Fibroblast of the aortic adventitia (primary cell): ENCODE data around the gene CFAP61. TPM values are rescaled to one million over a fixed set of nuclear protein-coding genes. Genes with fewer than 3 reads are reported as not detected.

ENCODE experiments used
- DNase-seq: peaks from one replicate; pipeline ENCODE4 v3.0.0-alpha.2; 2010; ENCODE audit warnings: low read depth
- H3K4me3 ChIP-seq: 2 replicates; pipeline ENCODE4 v1.5.1; 2011; ENCODE audit warnings: low read depth, mild to moderate bottlenecking, control low read depth, low read length, moderate library complexity
- CTCF ChIP-seq: IDR thresholded peaks from 2 replicates; pipeline ENCODE4 v1.5.1; 2011; ENCODE audit warnings: mild to moderate bottlenecking, low read length, control low read depth, inconsistent platforms; ENCODE audit not compliant: insufficient read depth
- small RNA-seq: library from RNA; depleted of rRNA; stranded (forward); fragments of <200 nt; gene quantifications from one replicate; pipeline ENCODE3, GENCODE V24; 2012
- total RNA-seq: library from RNA; depleted of rRNA; stranded (reverse); fragments of >200 nt; gene quantifications from 2 replicates; pipeline ENCODE4 v1.2.3, GENCODE V29; 2012; ENCODE audit warnings: low replicate concordance

Gene CFAP61
- total RNA-seq, 1 donor: 0.18 TPM

DNA sequence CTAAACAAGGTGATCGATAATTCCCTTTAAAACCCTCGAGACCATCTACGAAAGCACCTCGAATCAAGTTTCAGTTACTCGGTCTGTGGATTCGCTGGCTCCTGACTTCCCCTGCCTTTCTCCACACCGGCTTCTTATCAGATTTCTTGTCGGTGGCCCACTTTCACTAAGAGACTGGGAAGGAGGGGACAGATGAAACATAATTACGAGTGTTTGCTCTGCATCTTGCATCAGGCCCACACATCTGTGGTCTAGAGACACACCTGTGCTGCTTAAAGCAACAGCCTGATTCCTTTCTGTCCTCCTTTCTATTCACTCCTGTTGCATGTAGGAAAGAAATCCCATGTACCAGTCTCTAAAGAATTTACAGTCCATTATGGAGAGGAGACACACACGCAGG is 353.3 kb downstream of the CFAP61 start:
- DNase-seq: no peak
- TF ChIP-seq CTCF: no peak
- no peak overlapping the region for H3K4me3 ChIP-seq

- no peak overlapping the region for H3K4me3 ChIP-seq
- TF ChIP-seq CTCF: no peak
- no peak for DNase-seq
These were observed 354.0 kb downstream of the CFAP61 start for GRCh38 chr20:20406306-20406705.

DNA sequence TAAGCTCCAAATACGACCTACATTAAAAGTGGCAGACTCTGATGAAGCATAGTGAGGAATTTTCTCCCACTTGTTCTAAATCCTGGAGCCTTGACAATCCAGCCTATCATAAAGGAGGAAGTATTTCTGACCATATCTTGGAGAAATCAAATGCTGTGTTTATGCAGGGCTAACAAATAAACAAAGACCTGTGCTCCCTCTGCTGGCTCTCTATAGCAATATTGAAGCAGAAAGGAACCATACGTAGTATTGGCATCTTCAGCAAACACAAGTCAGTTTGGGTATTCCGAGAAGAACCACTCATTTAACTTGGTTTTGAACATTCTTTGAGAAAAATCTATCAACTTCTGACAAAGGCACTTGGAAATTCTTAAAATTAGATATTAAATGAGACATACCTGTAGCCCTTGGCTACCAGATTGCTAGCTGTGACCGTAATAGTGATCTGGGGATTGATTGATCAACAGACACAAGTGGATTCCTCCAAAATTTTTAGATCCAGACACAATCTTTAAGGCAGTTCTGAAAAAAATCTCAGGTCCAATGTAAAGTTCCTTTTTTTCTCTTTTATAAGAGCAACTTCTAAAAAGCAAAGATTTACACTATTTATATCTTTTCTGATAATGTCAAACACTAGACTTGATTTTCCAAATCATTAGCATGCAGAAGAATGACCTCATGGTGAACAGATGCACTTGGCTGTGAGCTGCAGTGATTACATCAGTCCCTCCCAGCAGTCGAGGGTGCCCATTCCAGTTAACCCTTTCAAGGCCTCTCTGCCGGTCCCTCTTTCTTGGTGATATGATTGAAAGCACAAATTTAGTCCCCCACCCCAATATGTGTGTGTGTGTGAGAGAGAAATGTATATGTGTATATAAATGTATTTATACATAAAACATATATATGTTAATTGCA is 355.8 kb downstream of the CFAP61 start:
- no peak overlapping the region for H3K4me3 ChIP-seq
- DNase-seq: no peak
- TF ChIP-seq CTCF: no peak

DNA sequence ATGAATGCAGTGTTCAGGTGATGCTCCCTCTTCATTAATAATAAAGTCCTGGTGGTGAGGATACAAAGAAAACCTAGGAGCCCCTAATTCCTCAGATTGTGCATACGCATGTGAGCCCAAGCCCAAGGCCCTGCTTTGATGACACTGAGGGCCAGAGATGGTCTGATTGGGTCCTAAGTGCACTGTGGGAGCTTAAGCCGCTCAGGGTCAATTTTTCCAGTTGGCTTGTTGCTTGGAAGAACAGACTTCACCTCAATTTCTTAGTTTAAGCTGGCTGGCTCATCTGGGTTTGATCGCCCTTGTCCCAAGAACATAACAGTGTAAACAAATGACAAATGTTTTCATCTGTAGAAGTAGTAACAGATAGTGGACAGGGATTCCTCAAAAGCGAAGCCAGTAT is 357.0 kb downstream of the CFAP61 start:
- DNase-seq: no peak
- no peak for TF ChIP-seq CTCF
- H3K4me3 ChIP-seq: no peak overlapping the region

Small RNAs within 50 kb of the gene (small RNA-seq; reads per million reads assigned to genes)
- not detected for gene RN7SL690P

Other genes with a start within 250 kb of the CFAP61 start
- gene NAA20, start 35.2 kb upstream of the CFAP61 start, total RNA-seq: 19.3 and 49.3 TPM in 2 replicates
- 31.2 and 109 TPM in 2 replicates for gene CRNKL1, start 66 bp upstream of the CFAP61 start, total RNA-seq